Activated CD4-positive, alpha-beta T cell treated with anti-CD3 and anti-CD28 coated beads, Interleukin-2, amount 50 U/mL, for 16 hours (primary cell): ENCODE measurements around the gene BTBD2.
A peak's percentile ranks its signal among the peaks of the same experiment; 100 is the strongest.

ENCODE experiments used
- DNase-seq: peaks from one replicate; pipeline ENCODE4 v3.0.0-alpha.2; 2020

Gene BTBD2

DNA sequence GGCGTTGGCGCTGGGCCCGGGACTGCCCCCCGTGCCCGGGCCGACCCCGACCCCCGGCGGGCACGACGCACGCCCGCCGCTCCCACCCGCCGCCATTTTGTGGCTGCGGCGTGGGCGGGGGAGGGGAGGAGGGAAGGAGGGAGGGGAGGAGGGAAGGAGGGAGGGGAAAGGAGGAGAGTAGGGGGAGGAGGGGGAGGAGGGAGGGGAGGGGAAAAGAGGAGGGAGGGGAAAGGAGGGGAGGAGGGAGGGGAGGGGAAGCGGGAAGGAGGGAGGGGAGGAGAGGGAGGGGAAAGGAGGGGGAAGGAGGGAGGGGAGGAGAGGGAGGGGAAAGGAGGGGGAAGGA lies at the start of gene BTBD2:
TSS of gene BTBD2 (minus strand) at position 107 of the 343 bp plus-strand sequence. CDS start at position 96, 11 bp downstream.
- DNase-seq = peak; percentile 67

DNA sequence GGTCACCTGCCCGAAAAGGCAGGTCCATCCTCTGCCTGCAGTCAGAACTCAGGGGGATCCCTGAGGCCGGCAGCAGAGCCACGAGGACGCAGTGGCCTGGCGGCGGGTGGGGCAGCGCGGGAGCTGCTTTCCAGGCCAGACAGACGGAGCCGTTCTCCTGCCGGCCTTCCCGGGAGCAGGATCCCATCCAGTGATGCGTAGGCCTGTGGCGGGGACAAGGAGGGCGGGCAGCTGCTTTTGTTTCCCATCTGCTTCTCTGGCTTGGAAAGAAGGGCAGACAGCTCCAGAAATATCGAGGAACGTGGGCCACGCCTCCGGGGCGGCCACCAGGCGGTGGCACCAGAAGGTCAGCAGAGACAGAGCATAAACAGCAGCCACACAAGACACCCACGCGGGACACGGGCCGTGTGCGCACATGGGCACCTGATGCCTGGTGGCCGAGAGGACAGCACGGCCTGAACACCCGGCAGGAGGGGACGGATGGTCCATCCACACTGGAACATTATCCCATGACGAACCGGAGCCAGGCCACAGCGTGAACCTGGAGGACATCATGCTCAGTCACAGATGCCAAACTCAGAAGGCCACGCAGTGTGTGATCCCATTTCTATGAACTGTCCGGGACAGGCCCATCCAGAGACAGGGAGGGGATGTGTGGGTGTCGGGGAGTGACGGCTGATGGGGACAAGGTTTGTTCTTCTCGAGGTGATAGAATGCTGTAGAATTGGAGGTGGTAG lies 49.4 kb upstream of the BTBD2 start:
- no peak for DNase-seq

DNA sequence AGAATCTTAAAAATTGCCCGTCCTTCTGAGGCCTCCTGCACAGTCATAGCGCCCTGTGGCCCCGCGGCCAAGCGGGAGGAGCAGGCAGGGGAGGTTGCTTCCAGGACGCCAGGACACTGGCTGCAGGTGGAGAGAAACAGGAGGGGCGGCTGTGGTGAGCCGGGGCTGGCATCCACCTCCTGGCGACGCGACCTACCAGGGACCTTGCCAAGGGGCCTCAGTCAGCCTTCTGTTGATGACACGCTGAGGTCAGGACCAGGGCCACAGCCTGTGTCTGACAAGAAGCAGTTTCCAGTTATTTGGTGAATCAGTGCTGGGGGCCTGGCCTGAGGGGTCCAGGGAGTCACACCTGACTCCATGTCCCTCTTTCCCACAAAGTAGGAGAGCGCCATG lies 48.9 kb upstream of the BTBD2 start:
- DNase-seq = no peak

DNA sequence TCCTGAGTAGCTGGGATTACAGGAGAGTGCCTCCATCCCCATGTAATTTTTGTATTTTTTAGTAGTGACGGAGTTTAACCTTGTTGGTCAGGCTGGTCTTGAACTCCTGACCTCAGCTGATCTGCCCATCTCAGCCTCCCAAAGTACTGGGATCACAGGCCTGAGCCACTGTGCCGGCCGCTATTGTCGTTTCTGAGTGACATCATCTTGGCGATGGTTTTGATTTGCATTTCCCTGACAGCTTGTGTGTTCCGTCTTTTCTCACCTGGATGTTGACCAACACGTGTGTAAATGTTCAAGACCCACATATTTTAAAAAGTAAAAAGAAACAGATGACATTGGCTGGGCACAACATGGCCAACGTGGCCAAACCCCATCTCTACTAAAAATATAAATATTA lies 48.3 kb upstream of the BTBD2 start:
- DNase-seq = no peak

DNA sequence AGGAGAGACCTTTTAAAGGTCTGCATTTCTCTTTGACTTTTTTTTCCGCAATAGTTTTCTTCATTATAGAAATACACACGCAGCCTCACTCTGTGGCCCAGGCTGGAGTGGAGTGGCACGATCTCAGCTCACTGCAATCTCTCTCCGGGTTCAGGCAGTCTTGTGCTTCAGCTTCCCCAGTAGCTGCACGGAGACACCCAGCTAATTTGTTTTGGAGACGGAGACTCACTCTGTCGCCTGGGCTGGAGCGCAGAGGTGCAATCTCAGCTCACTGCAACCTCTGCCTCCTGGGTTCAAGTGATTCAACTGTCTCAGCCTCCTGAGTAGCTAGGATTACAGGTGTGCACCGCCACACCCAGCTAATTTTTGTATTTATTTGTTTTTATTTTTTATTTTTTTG lies 47.3 kb upstream of the BTBD2 start:
- DNase-seq = no peak

DNA sequence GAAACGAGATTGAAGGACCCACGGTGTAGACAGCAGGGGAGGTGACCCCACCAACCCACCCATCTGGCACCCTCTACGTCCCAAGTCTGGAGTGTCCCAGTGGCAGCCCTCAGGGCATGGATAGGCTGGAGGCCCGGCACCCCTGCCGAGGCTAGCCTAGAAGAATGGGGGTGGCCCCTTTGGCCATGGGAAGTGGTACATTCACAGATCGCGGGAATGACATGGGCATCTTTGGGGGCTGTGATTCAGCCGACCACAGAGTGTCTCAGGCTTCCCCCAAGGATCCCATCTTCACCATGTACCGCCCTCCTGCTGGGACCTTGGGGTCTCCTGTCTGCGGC lies 46.8 kb upstream of the BTBD2 start:
- DNase-seq = no peak

DNA sequence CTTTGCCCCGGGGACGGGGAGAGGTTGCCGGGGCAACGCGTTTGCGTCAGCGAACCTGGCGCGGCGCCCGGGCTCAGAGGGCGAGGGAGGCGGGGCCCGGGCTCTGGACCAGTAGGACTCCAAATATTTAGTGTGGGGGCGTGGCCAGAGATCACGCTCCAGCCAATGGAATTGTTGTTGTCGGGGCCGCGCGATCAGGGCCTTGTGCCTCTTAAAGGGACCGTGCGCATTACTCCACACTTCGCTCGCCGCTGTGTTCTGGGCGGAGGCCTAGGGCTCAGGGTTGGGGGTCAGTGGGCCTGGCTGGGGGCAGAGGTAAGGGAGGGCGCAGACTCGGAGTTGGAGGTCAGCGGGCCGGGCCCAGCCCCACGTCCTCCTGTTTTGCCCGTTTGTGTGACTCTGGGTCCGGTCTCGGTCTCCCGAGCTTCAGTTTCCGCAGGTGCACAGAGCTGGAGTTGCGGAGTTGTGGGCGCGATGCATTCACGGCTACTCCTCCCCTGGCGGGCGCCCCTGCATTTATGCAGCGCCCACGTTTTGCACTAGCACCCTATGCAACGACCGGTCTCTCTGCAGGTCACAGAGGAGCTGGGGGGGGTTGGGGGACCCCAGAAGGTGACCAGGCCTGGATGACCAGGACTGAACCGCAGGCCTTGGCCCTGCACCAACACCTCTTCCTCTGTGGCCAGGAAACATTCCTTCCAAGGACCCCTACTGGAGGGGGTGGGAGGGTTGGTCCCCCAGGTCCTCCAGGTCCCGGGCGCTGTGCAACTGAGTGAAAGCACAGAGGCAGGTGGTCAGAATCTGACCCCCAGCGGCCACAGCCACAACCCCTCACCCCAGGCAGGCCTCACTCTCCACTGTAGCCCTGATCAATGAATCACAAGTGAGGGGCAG lies 46.2 kb upstream of the BTBD2 start:
- peak; percentile 99 for DNase-seq

DNA sequence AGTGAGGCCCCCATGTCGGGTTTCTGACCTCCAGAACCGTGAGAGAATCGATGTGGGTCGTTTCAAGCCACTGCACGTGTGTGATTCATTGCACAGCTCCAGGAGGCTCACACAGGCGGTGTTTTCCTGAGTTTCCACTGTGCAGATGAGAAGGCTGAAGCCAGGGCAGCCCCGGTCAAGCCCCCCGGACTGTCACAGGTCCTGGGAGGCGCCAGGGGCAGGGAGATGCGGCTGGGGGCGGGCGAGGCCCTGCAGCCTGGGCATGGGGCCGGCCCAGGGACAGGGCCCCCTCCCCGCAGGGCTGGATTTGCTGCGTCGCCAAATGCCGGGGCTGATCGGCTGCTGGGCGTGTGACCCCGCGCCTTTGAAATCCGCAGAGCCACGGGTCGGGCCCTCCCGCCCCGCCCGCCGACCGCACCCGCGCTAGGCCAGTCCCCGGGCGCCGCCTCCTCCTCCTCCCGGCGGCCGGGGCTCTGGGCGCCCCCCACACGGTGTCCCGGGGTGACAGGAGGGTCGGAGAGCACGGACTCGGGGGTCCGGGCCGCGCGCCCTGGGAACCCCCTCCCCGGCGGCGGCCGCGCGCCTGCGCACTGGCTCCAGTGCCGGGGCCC lies 45.5 kb upstream of the BTBD2 start:
- DNase-seq = no peak

DNA sequence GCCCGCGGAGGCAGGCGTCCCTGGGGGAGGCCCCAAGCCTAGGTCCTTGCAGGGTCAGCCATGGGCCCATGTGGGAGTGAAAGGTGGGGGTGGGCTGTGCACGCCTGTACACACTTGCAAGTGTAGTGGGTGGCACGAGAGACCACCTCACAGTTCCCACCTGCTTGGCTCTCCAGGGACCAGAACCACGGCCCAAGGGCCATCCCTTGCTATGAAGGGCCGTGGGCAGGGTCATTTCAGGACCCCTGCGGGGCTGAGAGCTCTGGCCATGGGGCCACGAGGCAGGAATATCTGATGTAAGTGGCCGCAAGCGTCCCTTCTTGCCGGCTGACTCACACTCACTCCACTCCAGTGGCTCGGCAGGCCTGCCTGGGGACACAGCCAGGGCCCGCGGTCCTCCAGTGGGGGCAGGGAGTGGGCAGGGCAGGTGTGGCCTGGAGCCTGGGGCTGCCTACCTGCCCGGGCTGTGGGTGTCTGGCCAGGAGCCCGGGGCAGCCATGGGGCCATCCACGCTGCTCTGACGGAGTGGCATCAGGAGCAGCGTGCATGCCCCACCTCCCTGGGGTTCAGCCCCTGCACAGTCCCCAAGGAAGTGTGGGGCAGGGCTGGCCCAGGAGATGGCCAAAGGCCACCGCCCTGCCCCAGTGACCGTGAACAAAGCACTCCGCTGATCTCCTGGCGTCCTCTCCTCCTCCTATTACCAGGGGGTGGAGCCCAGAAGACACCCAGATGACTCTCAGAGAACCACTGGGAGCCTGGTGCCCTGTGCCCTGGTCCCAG lies 44.1 kb upstream of the BTBD2 start:
- DNase-seq = no peak

DNA sequence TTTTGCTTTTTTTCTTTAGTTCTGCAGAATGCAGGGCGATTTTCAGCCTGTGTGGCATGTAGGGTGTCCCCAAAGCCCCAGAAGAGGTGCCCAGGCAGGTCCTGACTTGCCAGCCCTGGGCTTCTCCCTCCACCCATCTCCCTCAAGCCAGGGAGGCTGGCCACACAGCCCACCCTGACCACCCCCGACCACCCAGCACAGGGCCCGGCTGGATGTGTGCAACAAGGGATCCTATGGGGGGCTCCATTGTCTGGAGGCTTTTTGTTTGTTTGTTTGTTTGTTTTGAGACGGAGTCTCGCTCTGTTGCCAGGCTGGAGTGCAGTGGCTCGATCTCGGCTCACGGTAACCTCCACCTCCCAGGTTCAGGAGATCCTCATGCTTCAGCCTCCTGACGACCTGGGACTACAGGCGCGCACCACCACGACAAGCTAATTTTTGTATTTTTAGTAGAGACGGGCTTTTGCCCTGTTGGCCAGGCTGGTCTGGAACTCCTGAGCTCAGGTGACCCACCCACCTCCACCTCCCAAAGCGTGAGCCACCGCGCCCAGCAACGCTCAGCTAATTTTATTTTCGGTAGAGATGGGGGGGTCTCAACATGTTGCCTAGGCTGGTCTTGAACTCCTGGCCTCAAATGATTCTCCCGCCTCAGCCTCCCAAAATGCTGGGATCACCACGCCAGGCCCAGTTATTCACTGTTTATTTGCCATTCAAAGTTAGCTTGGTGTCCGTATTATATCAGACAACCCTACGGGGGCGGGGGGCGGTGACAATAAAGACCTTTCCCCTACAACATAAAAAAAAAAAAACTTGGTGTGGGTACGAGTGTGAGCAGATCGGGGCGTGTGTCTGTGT lies 43.3 kb upstream of the BTBD2 start:
- no peak for DNase-seq

DNA sequence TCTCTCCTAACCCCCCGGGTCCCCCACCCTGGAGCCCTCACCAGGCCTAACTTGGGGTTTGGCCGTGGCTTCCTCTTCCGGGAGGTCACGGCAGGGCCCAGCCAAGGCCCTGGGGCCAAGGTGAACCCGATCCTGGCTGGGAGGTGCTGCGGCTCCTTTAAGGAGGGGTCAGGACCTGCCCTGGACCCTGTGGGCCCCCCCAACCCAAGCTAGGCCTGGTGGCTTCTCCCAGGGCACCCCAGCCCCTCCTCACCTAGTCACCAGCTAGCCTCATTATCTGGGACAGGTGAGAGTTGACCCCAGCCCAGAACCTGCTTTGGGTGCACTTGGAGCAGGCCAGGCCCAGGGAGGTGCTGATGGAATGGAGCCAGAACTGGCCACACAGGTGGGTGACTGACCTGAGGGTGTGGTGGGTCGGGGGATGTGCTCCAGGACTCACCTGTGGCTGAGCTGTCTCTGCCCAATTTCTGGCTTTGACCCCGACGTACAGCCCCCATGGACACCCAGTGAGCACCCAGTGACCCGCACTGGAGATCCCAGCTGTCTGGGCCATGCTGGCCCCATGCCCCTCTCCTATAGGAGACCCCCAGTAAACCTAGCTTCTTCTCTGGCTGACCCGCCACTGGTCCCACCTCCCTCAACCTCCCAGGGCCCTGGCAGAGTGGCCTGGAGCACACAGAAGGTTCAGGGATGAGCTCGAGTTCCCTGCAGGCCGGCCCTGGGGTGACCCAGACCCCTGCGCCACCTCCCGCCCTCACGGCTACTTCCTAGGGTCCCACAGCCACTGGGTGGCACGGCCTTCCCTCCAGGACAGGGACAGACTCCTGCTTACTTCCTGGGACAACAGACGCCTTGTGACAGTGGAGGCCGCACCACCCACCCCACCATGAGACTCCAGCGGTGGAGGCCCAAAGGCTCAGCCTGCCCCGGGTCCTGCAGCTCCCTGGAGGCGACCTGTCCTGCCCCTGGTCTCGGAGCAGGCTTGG lies 42.3 kb upstream of the BTBD2 start:
- no peak for DNase-seq

DNA sequence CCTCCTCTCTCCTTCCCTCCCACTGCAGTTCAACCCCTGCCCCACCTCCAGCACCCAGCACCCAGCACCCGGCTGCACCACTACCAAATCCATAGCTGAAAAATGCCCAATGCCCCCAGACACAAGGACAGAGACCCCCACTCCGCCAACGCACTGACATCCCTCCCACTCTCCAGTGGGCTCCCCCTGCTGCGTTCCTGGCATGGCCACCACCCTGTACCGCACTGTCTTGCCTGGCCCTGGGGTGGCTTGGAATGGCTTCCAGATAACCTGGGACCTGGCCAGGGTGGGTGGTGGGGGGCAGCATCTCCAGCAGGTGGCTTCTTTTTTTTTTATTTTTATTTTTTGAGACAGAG lies 41.3 kb upstream of the BTBD2 start:
- DNase-seq = no peak

DNA sequence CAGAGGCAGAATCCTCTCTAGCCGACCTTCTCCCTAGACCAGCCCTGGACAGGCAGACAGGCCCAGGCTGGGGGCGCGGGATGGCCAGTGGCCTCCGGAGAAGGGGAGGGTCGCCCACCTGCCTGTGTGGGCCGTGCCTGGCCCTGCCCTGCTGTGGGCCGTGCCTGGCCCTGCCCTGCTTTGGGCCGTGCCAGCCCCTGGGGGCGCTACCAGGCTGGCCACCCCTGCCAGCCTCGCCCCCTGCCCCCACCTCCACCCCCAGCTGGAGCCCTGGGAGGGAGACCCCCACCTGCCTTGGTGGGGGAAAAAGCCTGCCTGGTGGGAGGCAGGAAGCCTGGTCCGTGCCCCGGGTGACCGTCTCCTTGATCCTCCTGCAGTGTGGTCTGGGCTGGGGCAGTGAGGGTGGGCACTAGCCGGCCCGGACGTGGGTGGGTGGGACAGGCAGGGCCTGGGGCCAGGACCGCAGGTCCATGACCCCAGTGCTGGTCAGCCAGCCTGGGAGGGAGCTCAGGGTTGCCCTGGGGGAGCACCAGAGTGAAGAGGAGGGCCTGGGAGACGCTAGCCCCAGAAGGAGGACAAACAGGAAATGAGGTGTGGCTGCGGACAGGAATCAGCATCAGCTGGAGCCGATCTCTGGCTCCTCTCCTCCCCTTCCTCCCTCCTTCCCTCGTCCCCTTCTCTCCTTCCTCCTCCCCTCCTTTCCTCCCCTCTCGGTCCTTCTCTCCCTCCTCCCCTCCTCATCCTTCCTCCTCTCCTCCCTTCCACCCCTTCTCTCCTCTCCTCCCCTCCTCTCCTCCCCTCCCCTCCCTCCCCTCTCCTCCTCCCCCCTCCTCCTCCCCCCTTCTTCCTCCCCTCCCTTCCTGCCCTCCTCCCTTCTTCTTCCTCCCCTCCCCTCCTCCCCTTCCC lies 40.7 kb upstream of the BTBD2 start:
- DNase-seq = no peak

DNA sequence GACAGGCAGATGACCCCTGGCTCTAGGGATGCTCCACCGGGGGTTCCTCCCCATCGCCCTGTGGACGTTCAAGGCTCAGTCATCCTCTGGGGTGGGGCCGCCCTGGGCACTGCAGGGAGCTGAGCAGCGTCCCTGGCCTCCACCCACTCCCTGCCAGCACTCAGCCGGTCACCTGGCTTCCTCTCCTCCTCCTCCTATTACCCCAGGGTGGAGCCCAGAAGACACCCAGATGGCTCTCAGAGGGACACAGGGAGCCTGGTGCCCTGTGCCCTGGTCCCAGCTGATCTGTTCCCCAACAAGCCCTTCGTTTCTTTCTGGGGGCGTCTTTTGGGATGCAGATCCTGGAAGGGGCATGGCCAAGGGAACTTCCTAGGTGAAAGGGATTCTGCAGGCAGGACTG lies 39.2 kb upstream of the BTBD2 start:
- DNase-seq = no peak

DNA sequence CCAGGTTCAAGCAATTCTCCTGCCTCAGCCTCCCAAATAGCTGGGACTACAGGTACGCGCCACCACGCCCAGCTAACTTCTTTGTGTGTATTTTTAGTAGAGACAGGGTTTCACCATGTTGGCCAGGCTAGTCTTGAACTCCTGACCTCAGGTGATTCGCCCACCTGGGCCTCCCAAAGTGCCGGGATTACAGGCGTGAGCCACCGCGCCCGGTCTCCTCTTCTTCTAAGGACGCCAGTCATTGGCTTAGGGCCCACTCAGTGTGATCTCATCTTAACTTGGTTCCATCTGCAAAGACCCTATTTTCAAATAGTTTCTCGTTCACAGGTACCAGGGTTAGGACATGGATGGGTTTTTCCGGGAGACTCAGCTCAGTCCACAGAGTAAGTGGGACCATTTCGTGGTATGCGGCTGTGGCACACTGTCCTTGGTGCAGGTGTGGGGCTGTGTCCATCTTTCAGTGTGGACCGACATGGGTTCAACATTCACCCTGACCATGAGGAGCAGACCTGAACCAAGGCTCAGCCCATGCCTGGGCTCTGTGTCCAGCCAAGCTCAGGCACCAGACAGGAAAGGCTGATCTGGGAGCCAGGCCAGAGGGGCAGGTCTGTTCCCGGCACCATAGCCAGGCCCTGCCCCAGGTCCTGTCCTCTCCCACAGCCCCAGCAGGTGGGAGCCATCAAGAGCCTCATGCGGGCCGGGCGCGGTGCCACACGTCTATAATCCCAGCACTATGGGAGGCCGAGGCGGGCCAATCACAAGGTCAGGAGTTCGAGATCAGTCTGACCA lies 38.3 kb upstream of the BTBD2 start:
- no peak for DNase-seq

DNA sequence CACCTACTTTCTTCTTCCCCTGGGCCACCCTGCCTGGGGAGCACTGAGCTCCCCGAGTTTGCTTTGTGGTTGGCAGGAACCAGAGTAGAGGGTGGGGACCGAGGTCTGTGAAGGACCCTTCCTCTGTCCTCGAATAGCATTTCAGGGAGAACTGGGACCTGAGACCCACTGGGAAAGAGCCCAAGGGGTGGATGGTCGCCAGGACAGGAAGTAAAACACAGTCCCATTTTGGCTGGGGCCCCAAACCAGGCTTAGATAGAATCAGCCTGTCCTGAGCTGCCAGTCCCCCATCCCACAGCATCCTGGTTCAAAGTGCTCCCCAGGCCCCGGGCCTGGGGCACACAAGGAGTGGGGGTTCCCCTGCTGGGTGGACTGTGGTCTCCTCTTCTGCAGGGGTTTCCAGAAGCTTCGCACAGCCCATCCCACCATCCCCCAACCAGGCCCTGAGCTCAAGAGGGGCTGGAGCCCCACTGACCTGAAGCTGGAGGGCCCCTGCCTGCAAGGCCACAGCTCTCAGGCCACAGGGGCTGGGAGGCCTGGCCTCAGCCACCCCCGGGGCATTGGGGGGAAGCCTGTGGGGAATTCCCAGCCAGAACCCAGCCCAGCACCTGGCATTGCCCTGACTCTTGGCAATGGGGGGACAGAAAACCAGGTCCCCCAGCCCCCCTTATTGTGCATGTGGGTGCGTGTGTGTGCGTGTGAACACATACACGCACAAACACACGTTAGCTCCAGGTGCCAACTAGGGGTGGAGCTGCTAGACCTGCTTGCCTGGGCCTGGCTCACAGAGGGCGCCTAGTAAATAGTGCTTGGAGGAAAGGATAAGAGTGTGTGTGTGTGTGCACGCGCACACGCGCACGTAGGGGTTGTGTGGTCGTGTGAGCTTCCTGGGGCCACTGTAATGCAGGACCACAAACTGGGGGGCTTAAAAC lies 36.5 kb upstream of the BTBD2 start:
- no peak for DNase-seq

DNA sequence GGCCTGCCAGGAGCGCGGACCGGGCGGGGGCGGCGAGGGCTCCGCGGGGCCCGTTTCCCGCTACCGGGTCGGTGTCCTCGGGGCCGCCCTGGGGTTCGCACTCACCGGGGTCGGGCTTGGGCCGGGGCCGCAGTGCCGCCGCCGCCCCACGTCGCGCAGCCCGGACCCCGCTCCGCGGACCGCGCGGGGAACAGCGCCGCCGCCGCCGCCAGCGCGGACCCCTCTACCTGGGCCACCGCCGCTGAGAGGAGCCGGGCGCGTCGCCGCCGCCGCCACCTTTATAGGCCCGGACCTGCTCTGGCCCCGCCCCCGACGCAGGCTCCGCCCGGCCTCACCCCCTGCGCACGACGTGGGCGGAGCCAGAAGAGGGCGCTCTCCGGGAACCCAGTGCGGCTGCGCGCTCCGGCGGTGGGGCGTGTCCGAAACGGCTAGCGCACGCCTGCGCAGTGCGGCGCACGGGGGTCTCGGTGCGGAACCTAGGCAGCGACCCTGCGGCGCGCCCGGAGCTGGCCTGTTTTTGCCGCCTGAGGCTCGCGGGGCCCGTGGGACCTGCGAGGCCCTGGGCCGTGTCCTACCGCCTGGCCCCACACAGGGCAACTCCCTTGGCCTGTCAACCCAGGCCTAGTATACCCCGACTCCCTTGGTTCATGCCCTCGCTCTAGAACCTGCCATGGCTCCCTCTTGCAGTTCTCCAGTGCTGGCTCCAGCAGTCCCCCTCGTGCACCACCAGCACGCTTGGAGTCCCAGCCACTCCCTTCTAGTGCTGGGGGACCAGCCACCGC lies 35.7 kb upstream of the BTBD2 start, which contains the start of gene MKNK2:
TSS of gene MKNK2 (minus strand) at position 254 of the 782 bp plus-strand sequence. CDS start 393 bp downstream, outside the sequence.
- DNase-seq = peak; percentile 95
